K562 (cell line): ENCODE results near the gene ATP6V1G1. TPM values are rescaled to one million over a fixed set of nuclear protein-coding genes. Genes with fewer than 3 reads are reported as not detected.

ENCODE experiments used
- ATAC-seq: fragments of 200-7000 bp; cut with Tn5 transposase; 3 replicates; pipeline ENCODE4 v1.9.1; 2020; ENCODE audit warnings: moderate library complexity
- BruUV-seq: library from RNA; stranded (reverse); fragments of 400-500 nt; replicated peaks from 2 replicates; lab custom pipeline; 2021; lab: Mats Ljungman, UMichigan
- CTCF ChIA-PET: fragments of 300-600 bp; formaldehyde crosslinking; extraction: SDS; loops from one replicate; lab custom pipeline; 2021; ENCODE audit warnings: low intra/inter-chr PET ratio; lab: Yijun Ruan, JAX
- POLR2A ChIA-PET: fragments of 300-600, 350-650 bp; sonication (Branson Sonifier 250); formaldehyde crosslinking; extraction: SDS; loops from one replicate; lab custom pipeline; 2021; ENCODE audit warnings: antibody characterized with exemption, inconsistent platforms; lab: Yijun Ruan, JAX
- DNase-seq, 4 experiments: peaks; one replicate each; pipeline versions ENCODE4 v3.0.0 to v3.0.0-alpha.2; 2011 to 2018; ENCODE audit warnings: low spot score in 3 of 4, mixed read lengths in 3 of 4; ENCODE audit errors: extremely low read depth in 1 of 4
- FAIRE-seq: peaks from 2 replicates; lab custom pipeline; 2011; peaks lifted over from hg19 to GRCh38; lab: Jason Lieb, UNC
- H2AFZ ChIP-seq: 2 replicates; pipeline ENCODE4 v1.6.0; 2011; ENCODE audit warnings: low read depth, low read length, control low read depth, inconsistent platforms
- H3K27ac ChIP-seq: fragments of 200-600 bp; 3 replicates; pipeline ENCODE4 v1.8.0; 2011; ENCODE audit warnings: low read depth, mild to moderate bottlenecking, control low read depth, inconsistent platforms, low read length, moderate library complexity, mixed read lengths; ENCODE audit errors: extremely low read depth
- H3K27me3 ChIP-seq, 2 experiments: fragments of 300-600 bp in 1 of 2; 2 replicates in 1 of 2; 3 replicates in 1 of 2; pipeline versions ENCODE4 v1.6.0 to v1.8.0; 2011; ENCODE audit warnings: inconsistent platforms in 2 of 2, low read length in 2 of 2, mild to moderate bottlenecking in 1 of 2, mixed read lengths in 1 of 2, moderate library complexity in 1 of 2; ENCODE audit not compliant: control insufficient read depth in 2 of 2, insufficient read depth in 2 of 2
- H3K36me3 ChIP-seq: fragments of 300-600 bp; 3 replicates; pipeline ENCODE4 v1.8.0; 2011; ENCODE audit warnings: mild to moderate bottlenecking, low read length, inconsistent platforms; ENCODE audit not compliant: control insufficient read depth, insufficient read depth
- H3K4me1 ChIP-seq, 2 experiments: fragments of 200-600 bp in 1 of 2; replicated peaks in 1 of 2; 2 replicates in 1 of 2; 3 replicates in 1 of 2; pipeline versions ENCODE4 v1.5.1 to v1.8.0; 2011; ENCODE audit warnings: inconsistent platforms in 2 of 2, low read length in 2 of 2, mild to moderate bottlenecking in 1 of 2, mixed read lengths in 1 of 2, moderate library complexity in 1 of 2; ENCODE audit not compliant: control insufficient read depth in 2 of 2, insufficient read depth in 2 of 2
- H3K4me2 ChIP-seq: 2 replicates; pipeline ENCODE4 v1.6.1; 2011; ENCODE audit warnings: low read length, control low read depth, inconsistent platforms, mixed read lengths; ENCODE audit not compliant: insufficient read depth
- H3K4me3 ChIP-seq: fragments of 200-600 bp; sonication (generic), shearing (Covaris generic); 2 replicates; pipeline ENCODE4 v1.5.1; 2016; ENCODE audit warnings: control low read depth, inconsistent platforms
- H3K79me2 ChIP-seq: fragments of 200-600 bp; 3 replicates; pipeline ENCODE4 v1.8.0; 2011; ENCODE audit warnings: low read length, inconsistent platforms; ENCODE audit not compliant: control insufficient read depth, insufficient read depth
- H3K9ac ChIP-seq, 2 experiments: 2 replicates each; pipeline versions ENCODE4 v1.6.0 to v1.6.1; 2011; ENCODE audit warnings: low read depth in 2 of 2, low read length in 2 of 2, control low read depth in 1 of 2, inconsistent platforms in 1 of 2, mild to moderate bottlenecking in 1 of 2, mixed read lengths in 1 of 2; ENCODE audit not compliant: insufficient read depth in 1 of 2
- H3K9me1 ChIP-seq: one replicate; pipeline ENCODE4 v1.6.0; 2011; ENCODE audit warnings: inconsistent platforms, mild to moderate bottlenecking, low read length, moderate library complexity; ENCODE audit not compliant: control insufficient read depth, insufficient read depth
- H3K9me3 ChIP-seq: replicated peaks from 2 replicates; pipeline ENCODE4 v1.5.1; 2011; ENCODE audit warnings: low read depth, low read length, inconsistent platforms; ENCODE audit not compliant: control insufficient read depth, insufficient read depth
- H4K20me1 ChIP-seq: replicated peaks from 2 replicates; pipeline ENCODE4 v1.6.1; 2011; ENCODE audit warnings: low read length, inconsistent platforms, mixed read lengths; ENCODE audit not compliant: control insufficient read depth, insufficient read depth
- ETV1 ChIP-seq: fragments of 450-650 bp; conservative IDR thresholded peaks from 2 replicates; pipeline ENCODE4 v1.6.1; 2016; ENCODE audit warnings: missing genetic modification characterization, control low read depth, low read depth, missing compliant biosample characterization
- GTF2B ChIP-seq: IDR thresholded peaks from 2 replicates; pipeline ENCODE4 v1.6.1; 2011; ENCODE audit not compliant: insufficient read length; ENCODE audit errors: extremely low read depth
- KDM4B ChIP-seq, 2 experiments: fragments of 450-650 bp in 1 of 2; sonication (generic) in 1 of 2; IDR thresholded peaks; 2 replicates each; pipeline ENCODE4 v1.6.1; 2016 to 2017; ENCODE audit warnings: borderline replicate concordance in 2 of 2, antibody characterized with exemption in 1 of 2, low read depth in 1 of 2, mild to moderate bottlenecking in 1 of 2
- NR4A1 ChIP-seq, 2 experiments: fragments of 250-450 bp in 1 of 2; fragments of 450-650 bp in 1 of 2; sonication (Bioruptor Pico) in 1 of 2; IDR thresholded peaks; 2 replicates each; pipeline versions ENCODE4 v1.4.0 to v1.6.1; 2016 to 2020; ENCODE audit warnings: mild to moderate bottlenecking in 2 of 2, missing compliant biosample characterization in 1 of 2, missing genetic modification characterization in 1 of 2, moderate library complexity in 1 of 2
- RFX1 ChIP-seq: fragments of 450-650 bp; IDR thresholded peaks from 2 replicates; pipeline ENCODE4 v1.6.1; 2016; ENCODE audit warnings: mild to moderate bottlenecking, moderate library complexity
- SMARCC2 ChIP-seq: fragments of 450-650 bp; IDR thresholded peaks from 2 replicates; pipeline ENCODE4 v1.6.1; 2017; ENCODE audit warnings: antibody characterized with exemption, moderate library complexity, mild to moderate bottlenecking, low read depth
- TCF7L2 ChIP-seq: fragments of 150-350 bp; IDR thresholded peaks from 2 replicates; pipeline ENCODE4 v1.6.1; 2016; ENCODE audit warnings: low read depth, mild to moderate bottlenecking, low read length, moderate library complexity
- ZNF639 ChIP-seq, 2 experiments: fragments of 200-800 bp in 1 of 2; sonication (Bioruptor generic) in 1 of 2; sonication (generic) in 1 of 2; formaldehyde crosslinking in 1 of 2; IDR thresholded peaks in 1 of 2; conservative IDR thresholded peaks in 1 of 2; 2 replicates each; pipeline versions ENCODE4 v1.5.0 to v1.6.1; 2016 to 2020; ENCODE audit warnings: missing compliant biosample characterization in 1 of 2, missing genetic modification characterization in 1 of 2, missing genetic modification reagents in 1 of 2
- ZNF699 ChIP-seq: fragments of 250-450 bp; sonication (Bioruptor Pico); IDR thresholded peaks from 2 replicates; pipeline ENCODE4 v1.8.0; 2021; ENCODE audit warnings: mild to moderate bottlenecking, moderate library complexity; ENCODE audit not compliant: insufficient replicate concordance
- WGBS: fragments of 100-300 bp; shearing (Covaris generic); methylation state at CpG from one replicate; pipeline ENCODE4 v1.1.6; 2016; ENCODE audit warnings: low coverage, mixed read lengths; ENCODE audit not compliant: insufficient coverage; ENCODE audit errors: missing lambda C conversion rate; 5-methylcytosine and 5-hydroxymethylcytosine counted together
- in situ Hi-C: fragments of 300-500 bp; cut with MboI; formaldehyde crosslinking; loops from 4 replicates; pipeline ENCODE4 v1.15.0; 2018; ENCODE audit warnings: inconsistent platforms, mixed read lengths
- intact Hi-C: fragments of 100-400 bp; cut with micrococcal nuclease; formaldehyde crosslinking; loops from 2 replicates; pipeline ENCODE4 v1.14.2; 2022
- polyA plus RNA-seq, 8 experiments: library from polyadenylated mRNA; depleted of rRNA in 4 of 8; stranded (reverse) in 5 of 8; unstranded in 3 of 8; fragments of >200 nt; fragmentation: Nextera tagmentation in 2 of 8; fragmentation: Illumina TruSeq in 1 of 8; extraction: Ambion mirVana in 2 of 8; extraction: Trizol in 1 of 8; gene quantifications; 2 replicates each; pipeline versions ENCODE4 v1.2.1 to v1.2.3, GENCODE V29; 2011 to 2014; ENCODE audit warnings: inconsistent platforms in 1 of 8, missing spikeins in 1 of 8
- total RNA-seq, 7 experiments: library from RNA; depleted of rRNA in 6 of 7; stranded (reverse); fragments of >200 nt in 6 of 7; fragmentation: Illumina TruSeq in 2 of 7; extraction: Trizol in 2 of 7; gene quantifications; 2 replicates each; pipeline versions ENCODE4 v1.2.1 to v1.2.3, GENCODE V29; 2011 to 2021; ENCODE audit warnings: low replicate concordance in 1 of 7

Gene ATP6V1G1
- total and polyA plus RNA-seq, 9 of the 15 experiments (the other 6 are each of a cell fraction or from before 2014, with no cell fraction given), result 88.4 to 492 (median 193) TPM

- H2AFZ ChIP-seq, result no peak overlapping the region
- ATAC-seq (no peak), DNase-seq (no peak)
- no TSS peak for BruUV-seq
- 79% methylated on average over 6 of the region's 6 CpGs for WGBS
- peaks cover 48% of the 10 kb centered on the region; the same call in 2 of the 3 replicates for H3K36me3 ChIP-seq
- POLR2A ChIA-PET, result no interaction called here
- no peaks in the 10 kb centered on the region; a peak in 1 of 5 replicates for H3K4me1 ChIP-seq
- no peaks in the 10 kb centered on the region for H3K79me2 ChIP-seq
- in situ Hi-C loops, result no loop called here
- CTCF ChIA-PET, result no interaction called here
- no peak overlapping the region for H3K27ac ChIP-seq
- H3K9me1 ChIP-seq, result no peaks in the 10 kb centered on the region
- H3K4me3 ChIP-seq, result no peak overlapping the region
- H3K9me3 ChIP-seq, result no peaks in the 10 kb centered on the region
- TF ChIP-seq SMARCC2 (no peak), ZNF639 (CRISPR knock-in tag; conservative IDR thresholded peaks at IDR 0.05 in 1 of 2, IDR thresholded peaks at IDR 0.05 in 1 of 2) (no peak), ETV1 (tag) (no peak)
- TF ChIP-seq, all 486 proteins: peak for 0
- no peaks in the 10 kb centered on the region for H3K27me3 ChIP-seq
- H3K4me2 ChIP-seq, result no peak overlapping the region
- intact Hi-C loops, result no loop called here
- no peak overlapping the region for H3K9ac ChIP-seq
- H4K20me1 ChIP-seq, result no peaks in the 10 kb centered on the region
- no peak for FAIRE-seq
Observed at GRCh38 chr9:114634387-114634786, 46.8 kb downstream of the ATP6V1G1 start.

GRCh38 chr9:114638404-114638803, 50.8 kb downstream of the ATP6V1G1 start:
- H3K79me2 ChIP-seq, result no peaks in the 10 kb centered on the region

More at GRCh38 chr9:114638404-114638803, 50.8 kb downstream of the ATP6V1G1 start:
- Histone ChIP-seq H3K4me1 (no peaks in the 10 kb centered on the region; a peak in 1 of 5 replicates), H3K9me3 (no peaks in the 10 kb centered on the region), H3K9me1 (no peaks in the 10 kb centered on the region), H3K9ac (no peak overlapping the region), H3K27me3 (no peaks in the 10 kb centered on the region), H3K4me3 (no peak overlapping the region), H3K36me3 (peaks cover 34% of the 10 kb centered on the region; the same call in 2 of the 3 replicates), H4K20me1 (no peaks in the 10 kb centered on the region), H2AFZ (no peak overlapping the region), H3K27ac (no peak overlapping the region), H3K4me2 (no peak overlapping the region)
- TF ChIP-seq KDM4B (IDR thresholded peaks at IDR 0.05; ENCODE audit: borderline replicate concordance in 2 of 2, low read depth in 1 of 2) (no peak), NR4A1 (CRISPR knock-in tag; IDR thresholded peaks at IDR 0.05) (no peak), NR4A1 (tag; IDR thresholded peaks at IDR 0.05) (no peak), ZNF699 (CRISPR knock-in tag) (no peak), TCF7L2 (no peak), RFX1 (peak; percentile 37), GTF2B (no peak)
- CTCF ChIA-PET, result no interaction called here
- no TSS peak for BruUV-seq
- intact Hi-C loops, result no loop called here
- DNase-seq (no peak), ATAC-seq (no peak), FAIRE-seq (no peak)
- POLR2A ChIA-PET, result interaction anchor here (0.6 kb wide), 1 partner anchor 12 kb away, joined by 3 read pairs; no protein-coding TSS in a partner anchor
- in situ Hi-C loops, result no loop called here
- 73% methylated on average over 6 of the region's 8 CpGs for WGBS
